HL-60 (cell line): ENCODE measurements around the gene DCDC1.
"Not testable (repeated sequence)": the region's sequence is repeated elsewhere in the genome, so short reads cannot be mapped to it uniquely, and the experiment has no call there.

Experiments used
- DNase-seq, 2 experiments: peaks; one replicate each; pipeline ENCODE4 v3.0.0-alpha.2; 2010 to 2020; ENCODE audit warnings: low read depth in 1 of 2, low spot score in 1 of 2
- H3K27ac ChIP-seq: fragments of 250-450 bp; sonication (Bioruptor Pico); replicated peaks from 2 replicates; pipeline ENCODE4 v1.5.1; 2020; ENCODE audit warnings: mild to moderate bottlenecking, moderate library complexity
- H3K27me3 ChIP-seq: fragments of 250-450 bp; sonication (Bioruptor Pico); 2 replicates; pipeline ENCODE4 v1.5.1; 2021; ENCODE audit warnings: mild to moderate bottlenecking, moderate library complexity; ENCODE audit not compliant: insufficient read depth, poor library complexity, severe bottlenecking
- H3K4me3 ChIP-seq: replicated peaks from 2 replicates; pipeline ENCODE4 v1.5.1; 2011; ENCODE audit warnings: mild to moderate bottlenecking, control low read depth, low read length; ENCODE audit not compliant: insufficient read depth
- CTCF ChIP-seq: IDR thresholded peaks from one replicate; pipeline ENCODE4 v1.5.1; 2011; ENCODE audit warnings: low read length, control low read depth, inconsistent platforms; ENCODE audit not compliant: insufficient read depth
- GABPA ChIP-seq: IDR thresholded peaks from 2 replicates; pipeline ENCODE4 v1.6.1; 2012; ENCODE audit warnings: low read depth
- POLR2AphosphoS5 ChIP-seq: IDR thresholded peaks from 2 replicates; pipeline ENCODE4 v1.6.1; 2012; ENCODE audit warnings: low read depth
- REST ChIP-seq: IDR thresholded peaks from 2 replicates; pipeline ENCODE4 v1.6.1; 2012; ENCODE audit warnings: low read depth; ENCODE audit not compliant: insufficient replicate concordance
- SPI1 ChIP-seq: IDR thresholded peaks from 2 replicates; pipeline ENCODE4 v1.6.1; 2012; ENCODE audit warnings: low read depth, mild to moderate bottlenecking, borderline replicate concordance

The DCDC1 gene

GRCh38 chr11:31323145-31323544, 46.4 kb downstream of the DCDC1 start:
- DNase-seq: no peak
- Histone ChIP-seq H3K27me3 (no peaks in the 10 kb centered on the region), H3K27ac (no peak overlapping the region), H3K4me3 (no peak overlapping the region)
- TF ChIP-seq REST: no peak
- TF ChIP-seq SPI1: no peak
- TF ChIP-seq GABPA: no peak
- no peak for TF ChIP-seq POLR2AphosphoS5
- TF ChIP-seq CTCF: no peak

- DNase-seq, H3K27me3 ChIP-seq, H3K4me3 ChIP-seq, H3K27ac ChIP-seq: not testable (repeated sequence)
These were observed 48.0 kb downstream of the DCDC1 start for GRCh38 chr11:31321494-31321893.

- H3K27ac ChIP-seq: no peak overlapping the region
- H3K4me3 ChIP-seq: no peak overlapping the region
- no peaks in the 10 kb centered on the region for H3K27me3 ChIP-seq
- no peak for TF ChIP-seq POLR2AphosphoS5
- TF ChIP-seq CTCF: no peak
- no peak for TF ChIP-seq GABPA
- TF ChIP-seq SPI1: no peak
- TF ChIP-seq REST: no peak
- DNase-seq: no peak
These were observed 65.8 kb downstream of the DCDC1 start for GRCh38 chr11:31303644-31304180.

- Histone ChIP-seq H3K27me3 (no peaks in the 10 kb centered on the region), H3K27ac (no peak overlapping the region), H3K4me3 (no peak overlapping the region)
- DNase-seq: no peak
- no peak for TF ChIP-seq CTCF
- TF ChIP-seq POLR2AphosphoS5: no peak
- TF ChIP-seq GABPA: no peak
- TF ChIP-seq SPI1: no peak
- no peak for TF ChIP-seq REST
These were observed 67.7 kb downstream of the DCDC1 start for GRCh38 chr11:31301549-31302510.
